ENCODE data around the gene KAZN.

The KAZN gene

GRCh38 chr1:14707531-14708445 lies 109.3 kb downstream of the KAZN start:
- DNase-seq (ENCODE audit: low read depth in 3 of 3, low spot score in 1 of 3): no peak

- DNase-seq (ENCODE audit: low read depth in 3 of 3, low spot score in 1 of 3): no peak
Measured at GRCh38 chr1:14710331-14710730, 111.8 kb downstream of the KAZN start.

GRCh38 chr1:14712136-14712535 lies 113.7 kb downstream of the KAZN start:
- DNase-seq (ENCODE audit: low read depth in 3 of 3, low spot score in 1 of 3): no peak

- DNase-seq (ENCODE audit: low read depth in 3 of 3, low spot score in 1 of 3): no peak
Measured at GRCh38 chr1:14713077-14713476, 114.6 kb downstream of the KAZN start.

- no peak for DNase-seq (ENCODE audit: low read depth in 3 of 3, low spot score in 1 of 3)
Measured at GRCh38 chr1:14715266-14715665, 116.8 kb downstream of the KAZN start.

- DNase-seq (ENCODE audit: low read depth in 3 of 3, low spot score in 1 of 3): no peak
Measured at GRCh38 chr1:14715802-14716201, 117.3 kb downstream of the KAZN start.

GRCh38 chr1:14716474-14716873 lies 118.0 kb downstream of the KAZN start:
- DNase-seq (ENCODE audit: low read depth in 3 of 3, low spot score in 1 of 3): no peak

GRCh38 chr1:14718476-14718875 lies 120.0 kb downstream of the KAZN start:
- DNase-seq (ENCODE audit: low read depth in 3 of 3, low spot score in 1 of 3): no peak

GRCh38 chr1:14723401-14723800 lies 124.9 kb downstream of the KAZN start:
- no peak for DNase-seq (ENCODE audit: low read depth in 3 of 3, low spot score in 1 of 3)

- DNase-seq (ENCODE audit: low read depth in 3 of 3, low spot score in 1 of 3): no peak
Measured at GRCh38 chr1:14724246-14724645, 125.8 kb downstream of the KAZN start.

- DNase-seq (ENCODE audit: low read depth in 3 of 3, low spot score in 1 of 3): no peak
Measured at GRCh38 chr1:14724678-14725077, 126.2 kb downstream of the KAZN start.

GRCh38 chr1:14725238-14725637 lies 126.8 kb downstream of the KAZN start:
- DNase-seq (ENCODE audit: low read depth in 3 of 3, low spot score in 1 of 3): no peak

GRCh38 chr1:14725695-14726094 lies 127.2 kb downstream of the KAZN start:
- DNase-seq (ENCODE audit: low read depth in 3 of 3, low spot score in 1 of 3): no peak

GRCh38 chr1:14726606-14727005 lies 128.1 kb downstream of the KAZN start:
- no peak for DNase-seq (ENCODE audit: low read depth in 3 of 3, low spot score in 1 of 3)

- no peak for DNase-seq (ENCODE audit: low read depth in 3 of 3, low spot score in 1 of 3)
Measured at GRCh38 chr1:14728516-14728915, 130.0 kb downstream of the KAZN start.

- no peak for DNase-seq (ENCODE audit: low read depth in 3 of 3, low spot score in 1 of 3)
Measured at GRCh38 chr1:14732728-14733047, 134.2 kb downstream of the KAZN start.

GRCh38 chr1:14733048-14733778 lies 134.7 kb downstream of the KAZN start:
- no peak for DNase-seq (ENCODE audit: low read depth in 3 of 3, low spot score in 1 of 3)

- no peak for DNase-seq (ENCODE audit: low read depth in 3 of 3, low spot score in 1 of 3)
Measured at GRCh38 chr1:14733779-14734140, 135.3 kb downstream of the KAZN start.

- no peak for DNase-seq (ENCODE audit: low read depth in 3 of 3, low spot score in 1 of 3)
Measured at GRCh38 chr1:14735841-14736240, 137.4 kb downstream of the KAZN start.

GRCh38 chr1:14737561-14738094 lies 139.1 kb downstream of the KAZN start:
- no peak for DNase-seq (ENCODE audit: low read depth in 3 of 3, low spot score in 1 of 3)

GRCh38 chr1:14738235-14738634 lies 139.8 kb downstream of the KAZN start:
- DNase-seq (ENCODE audit: low read depth in 3 of 3, low spot score in 1 of 3): no peak

- no peak for DNase-seq (ENCODE audit: low read depth in 3 of 3, low spot score in 1 of 3)
Measured at GRCh38 chr1:14738647-14739046, 140.2 kb downstream of the KAZN start.

Data from stimulated activated CD4-positive, alpha-beta T cell treated with anti-CD3 and anti-CD28 coated beads, TNF-alpha, amount 100 ng/mL, for 1 hour (primary cell).